Measurements from ENCODE around the gene TMCO5A.
"Not testable (repeated sequence)": the region's sequence is repeated elsewhere in the genome, so short reads cannot be mapped to it uniquely, and the experiment has no call there.

TMCO5A gene
- long read RNA-seq, donor 1, result 0 reads
- long read RNA-seq, donor 2, result 0 reads
- long read RNA-seq, donor 3, result 0 reads
- long read RNA-seq, donor 4, result 0 reads
- long read RNA-seq, donor 5, result 0 reads
- long read RNA-seq, donor 6, result 0 reads
- long read RNA-seq, donor 7, result 0 reads
- long read RNA-seq, donor 8, result 0 reads

DNA sequence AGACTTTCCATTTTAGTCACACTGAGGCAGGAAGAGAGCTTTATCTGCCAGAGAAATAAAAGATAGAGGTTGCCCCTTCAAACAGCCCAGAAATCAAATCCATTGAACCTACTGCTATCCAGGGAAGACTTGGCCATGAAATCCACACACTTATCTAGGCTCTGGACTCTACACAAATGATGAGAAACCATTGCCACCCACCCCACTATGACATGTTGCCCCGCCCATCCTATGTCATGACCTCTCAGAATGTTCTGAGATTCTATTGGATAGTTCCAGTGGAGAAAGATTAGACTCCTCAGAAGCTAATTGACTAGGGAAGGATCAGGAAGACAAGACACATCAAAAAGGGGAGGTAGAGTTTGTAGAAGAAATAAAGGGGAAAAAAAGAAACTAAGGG is at the start of gene TMCO5A:
TSS of gene TMCO5A (plus strand) at position 301 of the 400 bp plus-strand sequence. CDS start 1,684 bp downstream, outside the sequence.
- DNase-seq, result no peak

DNA sequence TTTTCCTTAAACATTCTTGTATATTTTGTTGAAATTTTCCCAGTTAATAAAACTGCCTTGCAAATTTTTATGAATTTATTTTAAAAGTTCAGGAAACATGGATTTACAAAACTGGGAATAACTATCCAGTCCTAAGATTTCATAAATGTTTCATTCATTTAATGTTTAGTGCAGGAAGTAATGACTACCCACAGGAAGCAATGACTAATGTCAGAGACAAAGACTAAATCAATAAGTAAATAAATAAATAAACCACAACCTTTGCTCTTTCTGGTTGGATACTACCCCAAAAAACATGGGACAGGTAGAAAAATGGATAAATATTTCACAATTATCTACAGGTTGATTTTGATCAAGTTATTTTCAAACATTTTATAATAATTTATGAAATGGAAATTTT is 48.8 kb upstream of the TMCO5A start:
- DNase-seq, result no peak

DNA sequence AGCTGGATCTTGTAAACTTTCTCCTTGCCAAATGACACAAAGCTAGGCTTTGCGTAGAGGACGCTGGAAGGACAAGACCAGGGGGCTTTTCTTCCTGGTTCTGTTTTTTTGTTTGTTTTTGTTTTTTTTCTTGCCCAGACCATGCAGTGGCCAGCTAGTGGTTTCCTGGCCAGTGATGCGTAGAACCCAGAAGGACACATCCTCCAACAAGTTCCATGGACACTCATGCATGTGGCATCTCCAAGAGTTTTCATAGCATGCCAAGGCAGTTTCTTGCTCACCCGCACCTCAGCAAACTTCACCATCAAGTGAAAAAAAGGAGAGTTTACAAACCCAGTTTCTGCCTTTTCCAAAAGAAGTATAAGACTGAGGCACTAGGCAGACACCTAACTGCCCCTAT is 46.1 kb upstream of the TMCO5A start:
- DNase-seq, result no peak

DNA sequence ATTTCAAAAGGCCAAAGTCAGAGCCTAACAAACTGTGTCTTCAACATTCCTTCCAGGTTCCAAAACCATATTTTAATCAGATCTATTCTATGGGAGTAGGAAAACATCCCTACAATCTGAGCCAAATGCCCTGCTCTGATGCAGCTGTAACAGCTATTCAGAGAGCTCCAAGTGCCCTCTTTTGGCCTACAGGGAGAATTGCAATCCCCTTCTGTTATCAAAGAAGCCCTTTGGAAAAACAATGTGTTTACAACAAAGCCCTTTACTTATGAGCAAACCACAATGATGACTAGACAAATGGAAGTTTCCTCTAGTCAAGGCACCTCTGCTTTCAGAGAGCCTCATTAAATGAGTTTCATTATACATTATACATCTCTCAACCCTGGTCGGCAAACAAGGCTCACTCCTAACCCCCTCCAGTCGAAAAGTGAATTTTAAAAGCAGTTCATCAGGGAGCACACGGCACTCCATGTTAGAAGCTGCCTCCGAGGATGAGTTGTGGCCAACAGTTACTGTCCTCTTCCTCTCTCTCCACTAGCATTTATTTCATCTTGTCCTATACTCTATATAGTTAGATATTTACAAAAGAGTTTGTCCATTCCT is 42.6 kb upstream of the TMCO5A start:
- peak; percentile 22 for DNase-seq

GRCh38 chr15:37893309-37893708 is 41.1 kb upstream of the TMCO5A start:
- no peak for DNase-seq

DNA sequence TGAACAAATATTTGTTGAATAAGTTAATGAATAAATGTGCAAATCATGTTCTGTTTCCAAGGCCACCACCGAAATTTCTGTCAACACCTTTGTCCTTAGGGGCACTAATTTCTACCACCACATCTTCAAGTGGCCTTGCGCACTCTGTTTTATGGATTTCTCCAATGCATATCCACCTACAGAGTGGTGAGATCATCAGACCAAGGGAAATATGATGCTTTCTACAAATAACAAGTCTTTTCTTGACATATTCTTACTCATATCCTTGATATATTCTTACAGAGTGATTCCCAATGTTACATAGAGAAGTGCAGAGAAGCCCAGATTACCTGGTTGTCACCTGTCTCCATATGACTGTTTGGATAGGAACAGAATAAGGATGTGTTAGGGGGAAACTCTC is 36.1 kb upstream of the TMCO5A start:
- no peak for DNase-seq

- no peak for DNase-seq
Measured at GRCh38 chr15:37900326-37901221, 33.9 kb upstream of the TMCO5A start.

GRCh38 chr15:37902126-37902525 is 32.3 kb upstream of the TMCO5A start:
- no peak for DNase-seq

DNA sequence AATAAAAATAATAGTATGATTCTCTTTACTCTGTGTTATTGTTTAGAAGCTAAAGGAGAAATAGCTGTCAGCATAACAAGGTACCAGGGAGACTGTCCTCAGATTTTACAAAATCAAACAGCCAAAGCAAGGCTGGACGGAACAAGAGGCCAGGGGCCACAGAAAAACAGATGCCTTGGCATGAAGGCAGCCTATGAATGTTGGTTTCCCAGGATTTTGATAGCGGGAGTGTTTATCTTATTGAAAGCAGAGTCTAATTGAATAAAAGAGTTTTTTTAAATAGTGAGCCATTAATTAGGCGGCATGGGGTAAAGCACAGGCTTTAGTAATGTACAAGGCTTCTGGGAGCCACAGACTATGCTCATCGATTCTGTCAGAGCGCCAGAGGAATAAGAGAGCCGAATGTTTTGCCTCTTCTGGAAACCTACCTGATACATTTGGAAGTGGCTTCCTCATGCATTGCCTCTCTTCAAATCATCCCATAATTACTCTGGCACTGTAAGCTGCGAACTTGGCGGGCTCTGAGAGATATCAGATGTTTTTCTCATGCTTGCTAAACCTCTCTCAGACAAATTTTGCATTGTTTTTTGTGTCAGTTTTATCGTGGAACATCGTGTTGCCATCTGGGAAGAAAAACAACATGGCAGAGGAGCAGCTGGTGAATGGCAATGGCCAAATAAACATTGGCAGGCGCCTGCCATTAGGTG is 30.4 kb upstream of the TMCO5A start:
- no peak for DNase-seq

GRCh38 chr15:37907136-37907535 is 27.3 kb upstream of the TMCO5A start:
- no peak for DNase-seq

- no peak for DNase-seq
Measured at GRCh38 chr15:37921527-37922385, 12.7 kb upstream of the TMCO5A start.

GRCh38 chr15:37926136-37926535 is 8.3 kb upstream of the TMCO5A start:
- DNase-seq, result no peak

- no peak for DNase-seq
Measured at GRCh38 chr15:37929238-37929637, 5.2 kb upstream of the TMCO5A start.

DNA sequence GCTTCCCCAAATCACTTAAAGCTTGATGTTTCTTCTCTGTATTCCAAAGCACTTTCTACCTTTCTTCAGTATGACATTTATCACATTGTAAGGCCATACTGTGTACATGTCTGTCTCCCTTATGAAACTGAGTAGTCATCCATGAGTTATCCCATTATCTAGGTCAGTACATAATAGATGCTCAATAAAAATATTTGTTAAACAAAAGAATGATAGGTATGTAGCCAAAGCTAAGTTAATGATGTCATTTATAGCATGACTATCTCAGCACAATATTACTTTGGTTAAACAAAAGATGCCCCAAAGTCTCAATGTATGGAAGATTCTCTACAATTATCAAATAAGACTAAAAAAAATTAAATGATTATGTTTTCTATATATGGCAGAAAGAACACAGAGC is 3.1 kb upstream of the TMCO5A start:
- DNase-seq, result no peak

DNA sequence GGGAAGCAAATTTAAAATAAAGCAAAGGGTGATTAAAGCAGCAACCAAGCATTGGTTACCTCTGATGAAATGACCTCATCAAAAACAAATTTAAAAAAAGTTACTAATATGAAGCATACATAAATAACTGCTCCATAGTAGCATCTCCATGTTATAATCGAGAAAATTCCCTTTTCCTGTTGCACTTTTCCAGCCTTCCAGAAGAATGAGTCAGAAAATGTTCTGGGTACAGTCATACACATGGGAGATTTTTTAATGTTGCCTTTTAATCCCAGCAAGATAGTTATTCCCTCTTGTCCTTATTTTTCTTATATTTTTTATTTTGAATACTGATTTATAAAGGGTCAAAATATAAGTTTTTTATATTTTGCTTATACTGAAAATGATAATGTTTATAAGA is 2.6 kb upstream of the TMCO5A start:
- DNase-seq, result no peak

GRCh38 chr15:37932549-37932948 is 1.9 kb upstream of the TMCO5A start:
- no peak for DNase-seq

DNA sequence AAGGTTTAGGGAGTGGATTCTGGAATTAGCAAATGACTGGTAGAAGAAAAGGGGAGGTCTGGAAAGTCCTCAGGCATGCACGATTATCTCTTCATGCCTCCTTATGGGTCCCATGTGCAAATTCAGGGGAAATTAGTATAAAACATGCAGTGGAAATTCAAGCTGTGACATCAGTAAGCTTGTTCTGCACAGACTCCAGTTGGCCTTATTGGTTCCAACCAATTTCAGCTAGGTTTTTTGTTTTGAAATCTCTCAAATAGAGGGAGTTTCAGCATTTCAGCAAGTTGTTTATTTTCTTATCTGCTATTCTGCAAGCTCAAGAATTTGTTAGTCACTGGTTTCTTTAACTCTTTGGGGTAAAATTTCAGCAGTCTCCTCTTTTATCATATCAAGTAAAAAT is 774 bp upstream of the TMCO5A start:
- no peak for DNase-seq

GRCh38 chr15:37940876-37941275 is 6.4 kb downstream of the TMCO5A start:
- no peak for DNase-seq

DNA sequence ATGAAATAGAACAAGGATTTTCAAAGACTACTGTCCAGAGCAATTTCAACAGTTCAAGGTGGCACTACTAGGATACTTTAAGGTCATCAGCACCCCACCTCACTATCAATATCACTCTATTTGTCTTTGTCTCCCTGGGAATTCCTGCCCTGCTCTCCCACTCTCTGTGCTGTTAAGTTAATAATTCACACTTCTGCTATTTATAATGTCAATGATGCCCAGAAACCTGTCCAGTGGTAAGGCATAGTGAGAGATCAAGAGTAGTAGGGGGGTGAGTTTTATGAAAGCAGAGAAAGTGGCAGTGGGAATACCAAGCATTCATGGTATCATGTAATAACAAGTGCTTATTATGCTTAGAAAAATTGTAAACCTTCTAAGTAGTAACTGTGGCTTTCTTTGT is 7.3 kb downstream of the TMCO5A start:
- DNase-seq, result no peak

GRCh38 chr15:37951999-37952398 is 17.6 kb downstream of the TMCO5A start:
- no peak for DNase-seq

DNA sequence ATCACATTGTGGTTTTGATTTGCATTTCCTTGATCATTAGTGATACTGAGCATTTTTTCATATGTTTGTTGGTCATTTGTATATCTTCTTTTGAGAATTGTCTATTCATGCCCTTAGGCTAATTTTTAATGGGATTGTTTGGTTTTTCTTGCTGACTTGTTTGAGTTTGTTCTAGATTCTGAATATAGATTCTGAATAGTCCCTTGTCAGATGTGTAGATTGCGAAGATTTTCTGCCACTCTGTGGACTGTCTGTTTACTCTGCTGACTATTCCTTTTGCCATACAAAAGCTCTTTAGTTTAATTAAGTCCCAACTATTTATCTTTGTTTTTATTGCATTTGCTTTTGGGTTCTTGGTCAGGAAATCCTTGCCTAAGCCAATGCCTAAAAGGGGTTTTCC is 26.3 kb downstream of the TMCO5A start:
- not testable (repeated sequence) for DNase-seq

DNA sequence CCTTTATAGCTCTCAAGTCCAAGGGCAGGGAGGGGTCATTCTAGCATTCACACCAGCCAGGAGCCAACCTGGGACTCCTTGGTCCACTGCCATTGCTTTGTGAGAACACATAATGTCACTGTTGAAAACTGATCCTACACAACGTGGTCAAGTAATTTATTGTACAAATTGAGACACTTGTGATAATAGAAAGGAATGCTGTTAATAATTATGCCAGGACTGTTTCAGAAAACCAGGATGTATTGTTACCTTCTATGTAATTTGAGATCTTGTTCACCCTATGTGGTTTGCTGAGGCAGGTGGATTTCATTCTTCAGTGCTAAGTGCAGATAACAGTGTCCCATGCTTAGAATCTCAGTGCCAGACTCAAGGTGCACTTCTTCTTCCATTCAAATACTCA is 33.3 kb downstream of the TMCO5A start:
- no peak for DNase-seq
